Transverse colon (tissue), 4 donors: ENCODE data around the gene OTP. TPM values are rescaled to one million over a fixed set of nuclear protein-coding genes. Genes with fewer than 3 reads are reported as not detected.

Experiments
- DNase-seq: peaks from one replicate; pipeline ENCODE4 v3.0.0-alpha.2; 2019
- H3K27ac ChIP-seq, 4 donors: fragments of 200-600 bp; sonication (generic); 2 replicates each; pipeline ENCODE4 v1.5.1; 2016 to 2018; ENCODE audit warnings: inconsistent platforms in 4 of 4
- H3K27me3 ChIP-seq: fragments of 200-600 bp; sonication (generic); 2 replicates; pipeline ENCODE4 v1.5.1; 2017; ENCODE audit warnings: inconsistent platforms
- H3K36me3 ChIP-seq, 4 donors: fragments of 200-600 bp; sonication (generic); 2 replicates each; pipeline ENCODE4 v1.5.1; 2017 to 2019; ENCODE audit warnings: inconsistent platforms in 4 of 4
- H3K4me1 ChIP-seq, 4 donors: fragments of 200-600 bp; sonication (generic); 2 replicates each; pipeline ENCODE4 v1.5.1; 2017 to 2020; ENCODE audit warnings: inconsistent platforms in 4 of 4
- H3K4me3 ChIP-seq, 4 donors: fragments of 200-600 bp; sonication (generic); 1 replicate in 1 of 4; 2 replicates in 3 of 4; pipeline versions ENCODE4 v1.5.1 to v1.6.1; 2017 to 2019; ENCODE audit warnings: inconsistent platforms in 4 of 4
- H3K9me3 ChIP-seq, 2 donors: fragments of 200-600 bp; sonication (generic); 2 replicates each; pipeline ENCODE4 v1.5.1; 2017 to 2019; ENCODE audit warnings: inconsistent platforms in 2 of 2
- CTCF ChIP-seq, 5 experiments: fragments of 200-600 bp in 3 of 5; fragments of 450-650 bp in 2 of 5; sonication (generic) in 3 of 5; IDR thresholded peaks; 1 replicate in 2 of 5; 2 replicates in 3 of 5; pipeline ENCODE4 v1.5.1; 2016 to 2017; ENCODE audit warnings: antibody characterized with exemption in 5 of 5, inconsistent platforms in 3 of 5, mild to moderate bottlenecking in 2 of 5, moderate library complexity in 1 of 5
- EP300 ChIP-seq: sonication (generic); formaldehyde crosslinking; IDR thresholded peaks from one replicate; pipeline ENCODE4 v1.6.1; 2017; ENCODE audit warnings: antibody characterized with exemption, low read depth
- POLR2A ChIP-seq: fragments of 450-650 bp; IDR thresholded peaks from one replicate; pipeline ENCODE4 v1.6.1; 2016; ENCODE audit warnings: antibody characterized with exemption, mild to moderate bottlenecking, moderate library complexity
- POLR2AphosphoS5 ChIP-seq, 3 donors: sonication (generic); formaldehyde crosslinking; IDR thresholded peaks; one replicate each; pipeline ENCODE4 v1.6.1; 2016; ENCODE audit warnings: antibody characterized with exemption in 3 of 3
- WGBS, 2 donors: methylation state at CpG; one replicate each; pipeline ENCODE4 v1.1.5; 2018; ENCODE audit warnings: low coverage in 1 of 2; 5-methylcytosine and 5-hydroxymethylcytosine counted together
- in situ Hi-C, 4 donors: fragments of 200-750 bp; cut with MboI; loops; one replicate each; pipeline versions ENCODE4 v1.15.0 to v1.15.1; 2017; ENCODE audit warnings: low sequenced_read_pairs in 3 of 4, low pct_ligation_motif_present in 1 of 4, low pct_unique_long_range_greater_than_20kb in 1 of 4
- intact Hi-C: fragments of 100-400 bp; cut with DNase I; formaldehyde crosslinking; loops from one replicate; pipeline ENCODE4 v1.15.1; 2023; ENCODE audit warnings: low total_unique reads
- total RNA-seq, 4 donors: library from RNA; depleted of rRNA; stranded (reverse); fragments of >200 nt; gene quantifications; one replicate each; pipeline ENCODE4 v1.1.0, GENCODE V29; 2016

The OTP gene
- total RNA-seq, 4 donors from 2014 or later, result not detected

GRCh38 chr5:77637170-77637997 is 1.1 kb downstream of the OTP start:
- Histone ChIP-seq H3K9me3 (no peaks in the 10 kb centered on the region), H3K27me3 (peaks cover 100% of the 10 kb centered on the region), H3K27ac (no peak overlapping the region), H3K36me3 (no peaks in the 10 kb centered on the region), H3K4me1 (peaks cover 0 to 33% (median 4%) of the 10 kb centered on the region in 4 donors), H3K4me3 (no peak overlapping the region)
- WGBS, 2 donors, result 8 to 11% methylated on average over 8 to 40 of the region's 43 CpGs
- no peak for TF ChIP-seq CTCF (IDR thresholded peaks at IDR 0.05)
- TF ChIP-seq POLR2A, result no peak
- TF ChIP-seq EP300, result no peak
- TF ChIP-seq POLR2AphosphoS5 (IDR thresholded peaks at IDR 0.05), result no peak
- in situ Hi-C loops, result loop anchor here in 1 of 4 donors (25.0 kb wide), 1 partner anchor 375 kb away; no protein-coding TSS in a partner anchor
- intact Hi-C loops, result no loop called here
- DNase-seq, result no peak

GRCh38 chr5:77636641-77637169 is 1.8 kb downstream of the OTP start:
- no peak for DNase-seq
- no peaks in the 10 kb centered on the region for H3K9me3 ChIP-seq
- in situ Hi-C loops, result loop anchor here in 1 of 4 donors (25.0 kb wide), 1 partner anchor 376 kb away; no protein-coding TSS in a partner anchor
- no peak overlapping the region for H3K27ac ChIP-seq
- TF ChIP-seq POLR2AphosphoS5 (IDR thresholded peaks at IDR 0.05) (no peak), POLR2A (no peak), CTCF (IDR thresholded peaks at IDR 0.05) (no peak), EP300 (no peak)
- intact Hi-C loops, result no loop called here
- H3K36me3 ChIP-seq, result no peaks in the 10 kb centered on the region
- 17% methylated on average over 32 of the region's 34 CpGs; no CpG with 5 or more reads in 1 of the 2 donors for WGBS, 2 donors
- H3K27me3 ChIP-seq, result peaks cover 100% of the 10 kb centered on the region
- H3K4me1 ChIP-seq, result peaks cover 0 to 33% (median 4%) of the 10 kb centered on the region in 4 donors
- H3K4me3 ChIP-seq, result no peak overlapping the region

GRCh38 chr5:77635917-77636640 is 2.4 kb downstream of the OTP start:
- intact Hi-C loops (no loop called here), in situ Hi-C loops (loop anchor here in 1 of 4 donors (25.0 kb wide), 1 partner anchor 376 kb away; no protein-coding TSS in a partner anchor)
- 20 to 37% methylated on average over 12 to 30 of the region's 30 CpGs for WGBS, 2 donors
- Histone ChIP-seq H3K9me3 (no peaks in the 10 kb centered on the region), H3K36me3 (no peaks in the 10 kb centered on the region), H3K27me3 (peaks cover 100% of the 10 kb centered on the region), H3K4me1 (peaks cover 3 to 36% (median 7%) of the 10 kb centered on the region in 4 donors), H3K27ac (no peak overlapping the region), H3K4me3 (no peak overlapping the region)
- no peak for TF ChIP-seq POLR2A
- no peak for DNase-seq

DNA sequence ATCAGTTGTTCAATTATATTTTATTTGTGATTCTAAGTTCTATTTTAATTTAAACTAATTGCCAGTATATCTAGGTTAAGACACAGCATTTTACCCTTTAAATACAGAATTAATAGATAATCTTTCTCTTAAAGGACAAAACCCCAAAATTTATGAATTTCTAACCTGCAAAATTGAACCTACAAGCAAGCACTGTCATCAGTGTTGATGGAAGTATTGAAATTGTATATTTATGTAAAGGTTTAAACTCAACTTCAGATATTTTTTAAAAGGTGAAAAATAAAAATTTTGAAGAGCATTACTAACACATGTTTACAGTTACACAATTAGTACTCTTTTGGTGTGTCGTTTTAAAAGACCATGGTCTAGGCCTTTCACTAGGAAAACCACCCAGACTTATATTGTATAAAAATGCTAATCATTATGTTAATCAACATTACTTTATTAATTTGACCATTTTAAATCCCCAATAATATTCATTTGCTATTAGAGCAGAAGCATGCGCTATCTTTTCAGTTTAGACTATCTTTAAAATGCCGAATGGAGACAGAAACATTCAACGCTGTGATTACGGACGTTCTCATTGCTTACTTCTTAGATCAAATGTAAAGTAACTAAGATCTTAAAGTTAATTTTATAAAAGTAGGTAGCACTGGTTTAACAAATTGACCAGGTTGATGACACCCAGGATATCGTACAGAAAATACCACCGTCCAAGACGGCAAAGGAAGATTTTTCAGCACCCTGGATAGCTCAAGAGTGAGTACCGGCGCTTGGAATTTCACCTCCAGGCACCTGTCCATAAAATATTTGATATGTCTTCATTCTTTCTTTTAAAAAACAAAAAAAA is 3.2 kb downstream of the OTP start:
- H3K9me3 ChIP-seq, result no peaks in the 10 kb centered on the region
- WGBS, 2 donors, result 26 to 30% methylated on average over 11 of the region's 11 CpGs
- H3K4me1 ChIP-seq, result peaks cover 9 to 36% (median 14%) of the 10 kb centered on the region in 4 donors
- H3K4me3 ChIP-seq, result no peak overlapping the region
- no peak overlapping the region for H3K27ac ChIP-seq
- no peak for TF ChIP-seq EP300
- no peak for TF ChIP-seq POLR2A
- TF ChIP-seq POLR2AphosphoS5 (IDR thresholded peaks at IDR 0.05), result no peak
- in situ Hi-C loops, result loop anchor here in 1 of 4 donors (25.0 kb wide), 1 partner anchor 377 kb away; no protein-coding TSS in a partner anchor
- peaks cover 100% of the 10 kb centered on the region for H3K27me3 ChIP-seq
- intact Hi-C loops, result no loop called here
- no peak for DNase-seq
- H3K36me3 ChIP-seq, result no peaks in the 10 kb centered on the region
